Stimulated activated CD4-positive, alpha-beta T cell treated with anti-CD3 and anti-CD28 coated beads, Interleukin-12 subunit alpha, Interleukin-12 subunit beta, amount 100 ng/mL, for 4 hours (primary cell): Measurements from ENCODE around the gene CNOT10.
A peak's percentile ranks its signal among the peaks of the same experiment; 100 is the strongest.
"Not testable (repeated sequence)": the region's sequence is repeated elsewhere in the genome, so short reads cannot be mapped to it uniquely, and the experiment has no call there.

ENCODE experiments used
- DNase-seq: peaks from one replicate; pipeline ENCODE4 v3.0.0-alpha.2; 2020

The CNOT10 gene

DNA sequence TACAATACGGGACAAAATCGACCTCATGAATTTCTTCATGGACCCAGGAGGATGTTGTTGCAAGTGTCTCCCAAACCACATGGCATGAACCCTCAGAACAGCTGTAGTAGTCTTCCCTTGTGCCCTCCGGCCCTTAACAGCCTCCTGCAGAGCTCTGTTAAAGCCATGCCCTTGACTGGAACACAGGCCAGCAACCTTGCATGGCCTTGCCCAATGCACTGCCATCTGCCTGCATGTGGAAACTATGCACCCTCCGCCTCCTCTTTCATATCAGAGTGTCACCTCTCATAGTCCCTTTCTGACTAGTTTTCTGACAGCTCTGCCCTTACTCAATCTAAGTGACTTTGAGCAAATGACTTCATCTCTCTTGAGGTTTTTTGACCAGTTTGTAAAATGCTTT, 93.4 kb downstream of the CNOT10 start:
- no peak for DNase-seq

DNA sequence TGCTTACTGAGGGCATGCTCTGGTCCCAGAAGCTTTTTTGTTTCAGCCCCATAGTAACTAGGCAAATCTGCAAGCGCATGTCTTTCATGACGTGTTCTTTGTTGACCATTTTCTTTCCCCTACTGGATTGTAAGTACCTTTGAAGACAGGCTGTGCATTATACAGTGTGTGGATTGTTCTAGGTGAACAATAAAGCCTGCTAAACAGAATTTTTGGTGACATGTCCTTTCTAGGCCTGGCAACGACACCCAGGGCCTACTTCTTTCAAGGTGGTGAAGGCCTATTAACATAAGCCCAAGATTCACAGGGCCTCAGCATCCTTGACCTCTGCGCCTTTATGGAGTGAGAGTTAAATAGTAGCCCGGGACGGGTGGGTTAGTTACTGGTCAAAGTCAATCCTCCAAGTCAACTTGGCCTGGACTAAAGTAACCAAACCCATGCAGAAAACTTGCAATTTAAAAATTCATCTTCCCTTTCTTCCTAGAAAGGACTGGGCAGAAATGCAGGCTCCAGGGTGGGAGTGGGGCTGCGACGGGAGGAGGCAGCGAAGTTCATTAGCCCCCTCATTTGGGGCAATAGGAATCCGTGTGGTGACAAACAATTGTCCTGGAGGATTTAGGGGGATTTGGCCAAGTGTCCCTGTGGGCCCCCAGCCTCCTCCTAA, 95.2 kb downstream of the CNOT10 start:
- DNase-seq = no peak

DNA sequence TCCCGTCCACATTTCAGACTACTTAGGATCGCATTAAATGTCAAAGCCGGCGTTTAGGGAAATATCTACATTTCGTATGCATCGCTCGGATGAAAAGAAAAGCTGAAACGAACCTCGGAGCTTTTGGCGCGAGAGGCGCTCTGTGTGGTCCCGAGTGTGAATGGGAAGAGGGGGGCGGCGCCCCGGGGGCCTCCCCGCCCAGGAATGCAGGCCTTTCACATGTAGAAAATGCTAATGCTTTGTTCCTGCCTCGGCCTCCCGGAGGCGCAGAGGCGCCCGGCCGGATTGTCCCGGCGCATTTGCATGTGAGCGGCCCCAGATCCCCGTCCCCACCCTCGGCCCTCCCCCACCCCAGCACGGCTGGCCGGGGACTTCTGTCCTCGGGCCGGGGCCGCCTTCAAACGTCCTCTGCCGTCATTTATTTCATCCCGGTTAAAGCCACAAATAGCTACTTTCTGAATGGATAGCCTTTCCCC, 95.8 kb downstream of the CNOT10 start:
- peak; percentile 10 for DNase-seq

DNA sequence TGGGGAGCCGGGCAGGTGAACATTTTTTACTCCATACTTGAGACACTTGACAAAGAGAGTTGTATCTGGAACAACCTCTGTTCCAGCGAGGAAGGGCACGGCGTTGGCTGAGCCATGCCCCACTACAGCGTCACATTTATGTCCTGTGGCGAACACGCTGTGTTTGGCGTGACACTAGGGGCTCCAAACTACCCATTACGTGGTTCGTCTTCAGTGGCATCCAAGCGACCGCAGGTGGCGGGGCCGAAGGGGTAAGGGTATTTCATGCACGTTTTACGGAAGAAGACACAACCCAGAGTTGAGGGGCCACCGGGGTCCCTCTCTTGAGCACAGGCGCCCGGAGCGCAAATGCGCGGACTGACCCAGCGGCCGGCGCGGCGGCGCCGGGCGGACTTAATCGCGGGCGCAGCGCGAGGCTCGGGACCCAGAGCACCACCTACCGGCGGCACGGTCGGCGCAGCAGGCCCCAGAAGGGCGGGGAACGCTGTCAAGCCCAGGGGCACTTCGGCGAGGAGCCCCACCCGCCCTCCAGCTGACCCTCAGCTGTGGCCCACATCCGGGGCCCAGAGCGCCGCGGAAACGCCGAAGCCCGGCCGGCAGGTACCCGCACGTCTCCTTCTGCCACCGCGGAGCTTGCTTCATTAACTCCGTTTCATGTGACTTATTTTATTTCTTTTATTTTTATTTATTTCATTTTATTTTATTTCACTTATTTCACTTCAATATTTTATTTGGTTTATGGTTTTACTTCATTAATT, 96.4 kb downstream of the CNOT10 start:
- DNase-seq = peak; percentile 71

DNA sequence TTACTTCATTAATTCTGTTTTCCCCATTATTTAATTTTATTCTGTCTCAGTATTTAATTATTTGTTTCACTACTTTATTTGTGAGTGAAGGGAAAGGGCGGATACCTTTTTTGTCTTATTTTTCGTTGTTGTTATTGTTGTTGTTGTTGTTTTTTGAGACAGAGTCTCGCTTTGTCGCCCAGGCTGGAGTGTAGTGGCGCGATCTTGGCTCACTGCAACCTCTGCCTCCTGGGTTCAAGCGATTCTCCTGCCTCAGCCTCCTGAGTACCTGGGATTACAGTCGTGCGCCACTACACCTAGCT, 96.9 kb downstream of the CNOT10 start:
- DNase-seq = not testable (repeated sequence)

DNA sequence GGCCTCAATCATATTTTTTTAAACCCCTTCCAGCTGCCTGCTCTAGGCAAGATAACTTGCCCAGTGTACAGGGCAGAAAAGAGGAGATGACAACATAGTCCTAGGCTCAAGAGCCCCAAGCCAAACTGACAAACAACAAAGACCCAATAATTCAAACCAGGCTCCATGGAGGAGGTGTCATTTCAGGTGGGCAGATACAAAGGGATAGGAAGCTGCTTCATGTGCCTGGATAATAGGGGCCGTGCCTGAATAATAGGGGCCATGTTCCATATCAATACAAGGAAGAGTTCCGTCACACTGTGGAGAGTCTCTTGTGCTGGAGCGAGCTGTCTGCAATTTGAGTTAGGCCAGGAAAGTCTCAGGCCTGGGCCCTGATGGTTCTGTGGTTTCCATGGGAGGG, 97.4 kb downstream of the CNOT10 start:
- no peak for DNase-seq

DNA sequence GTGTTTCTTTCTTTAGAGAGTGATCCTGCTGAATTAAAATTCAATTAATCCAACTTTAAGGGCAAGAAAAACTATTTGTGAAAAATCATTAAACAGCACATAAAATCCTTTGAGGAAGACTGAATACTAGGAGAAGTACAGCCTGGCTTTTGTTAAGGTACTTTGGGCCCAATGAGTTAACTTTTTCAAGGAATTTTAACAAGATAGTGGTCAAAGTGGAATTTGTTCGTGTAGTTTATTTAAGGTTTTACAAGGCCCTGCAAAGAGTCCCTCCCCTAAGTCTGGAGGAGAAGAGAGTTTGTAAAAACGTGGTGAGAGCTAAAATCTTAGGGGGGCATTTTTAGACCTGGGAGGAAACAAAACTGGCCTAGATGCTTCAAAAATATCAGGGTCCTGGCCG, 106.8 kb downstream of the CNOT10 start:
- DNase-seq = no peak

DNA sequence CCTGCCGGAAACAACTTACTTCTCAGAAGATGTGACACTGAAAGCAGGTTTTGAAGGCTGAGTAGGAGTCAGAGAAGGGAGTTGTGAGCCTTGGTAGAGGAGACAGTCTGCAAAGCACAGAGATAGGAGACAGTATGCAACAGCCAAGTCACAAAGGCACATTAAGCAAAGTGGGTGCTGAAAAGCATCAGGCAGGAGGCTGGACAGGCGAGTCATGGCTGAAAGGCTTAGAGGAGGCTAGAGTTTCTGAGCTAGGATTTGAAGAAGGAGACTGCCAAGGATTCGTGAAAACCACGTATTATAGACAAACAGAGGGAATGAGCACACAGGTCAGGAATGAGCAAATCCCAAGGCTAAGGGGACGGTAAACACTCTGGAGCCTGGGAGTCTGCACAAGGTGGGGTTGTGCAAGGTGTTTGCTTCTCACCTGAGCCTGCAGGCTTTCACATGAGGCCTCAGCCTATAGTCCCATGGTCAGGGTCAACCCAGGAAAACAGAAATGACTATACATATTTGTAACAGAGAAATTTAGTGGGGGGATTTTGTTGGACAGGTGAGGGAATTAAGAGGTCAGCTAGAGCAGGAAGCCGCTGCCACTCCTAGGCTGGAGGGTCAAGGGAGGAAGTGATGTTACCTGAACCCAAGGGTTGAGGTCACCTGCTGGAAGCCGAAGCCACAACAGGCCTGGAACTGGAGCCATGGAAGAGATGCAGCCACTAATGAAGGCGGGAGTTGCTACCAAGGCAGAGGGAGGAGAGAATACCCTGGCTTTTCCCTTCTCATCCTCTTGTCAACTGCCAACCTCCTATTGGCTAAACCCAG, 109.7 kb downstream of the CNOT10 start:
- DNase-seq = no peak

DNA sequence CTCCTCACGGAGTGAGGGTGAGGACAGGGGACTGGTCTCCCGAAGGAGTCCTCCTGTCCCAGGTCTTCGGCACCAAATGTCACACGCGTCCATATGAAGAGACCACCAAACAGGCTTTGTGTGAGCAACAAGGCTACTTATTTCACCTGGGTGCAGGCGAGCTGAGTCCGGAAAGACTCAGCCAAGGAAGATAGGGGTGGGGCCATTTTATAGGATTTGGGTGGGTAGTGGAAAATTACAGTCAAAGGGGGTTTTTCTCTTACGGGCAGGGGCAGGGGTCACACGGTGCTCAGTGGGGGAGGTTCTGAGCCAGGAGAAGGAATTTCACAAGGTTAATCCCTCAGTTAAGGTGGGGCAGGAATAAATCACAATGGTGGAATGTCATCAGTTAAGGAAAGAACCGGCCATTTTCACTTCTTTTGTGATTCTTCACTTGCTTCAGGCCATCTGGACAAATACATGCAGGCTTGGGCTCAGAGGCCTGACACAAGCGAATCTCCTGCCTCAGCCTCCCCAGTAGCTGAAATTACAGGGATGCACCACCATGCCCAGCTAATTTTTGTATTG, 111.5 kb downstream of the CNOT10 start:
- not testable (repeated sequence) for DNase-seq

DNA sequence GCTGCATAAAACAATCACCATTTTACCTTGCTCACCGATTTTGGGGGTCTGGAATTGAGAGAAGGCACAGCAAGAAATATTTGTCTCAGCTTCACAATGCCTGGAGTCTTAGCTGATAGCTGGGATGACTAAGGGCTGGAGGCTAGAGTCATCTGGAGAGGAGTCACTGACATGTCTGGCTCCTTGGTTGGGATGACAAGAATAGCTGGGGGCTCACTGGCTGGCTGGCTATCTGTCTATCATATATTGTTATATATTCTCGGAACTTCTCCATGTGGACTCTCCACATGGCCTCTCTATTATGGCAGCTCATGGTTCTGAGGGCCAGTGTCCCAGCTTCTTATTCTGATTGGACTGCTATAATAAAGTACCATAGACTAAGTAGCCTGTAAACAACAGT, 112.8 kb downstream of the CNOT10 start:
- no peak for DNase-seq

DNA sequence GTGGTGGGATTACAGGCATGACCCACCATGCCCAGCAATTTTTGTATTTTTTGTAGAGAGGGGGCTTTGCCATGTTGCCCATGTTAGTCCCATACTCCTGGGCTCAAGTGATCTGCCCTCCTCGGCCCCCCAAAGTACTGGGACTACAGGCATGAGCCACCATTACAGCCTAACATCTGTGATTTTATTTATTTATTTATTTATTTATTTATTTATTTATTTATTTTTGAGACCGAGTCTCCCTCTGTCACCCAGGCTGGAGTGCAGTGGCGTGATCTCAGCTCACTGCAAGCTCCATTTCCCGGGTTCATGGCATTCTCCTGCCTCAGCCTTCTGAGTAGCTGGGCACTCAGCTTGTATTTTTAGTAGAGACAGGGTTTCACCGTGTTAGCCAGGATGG, 116.5 kb downstream of the CNOT10 start:
- DNase-seq = not testable (repeated sequence)

DNA sequence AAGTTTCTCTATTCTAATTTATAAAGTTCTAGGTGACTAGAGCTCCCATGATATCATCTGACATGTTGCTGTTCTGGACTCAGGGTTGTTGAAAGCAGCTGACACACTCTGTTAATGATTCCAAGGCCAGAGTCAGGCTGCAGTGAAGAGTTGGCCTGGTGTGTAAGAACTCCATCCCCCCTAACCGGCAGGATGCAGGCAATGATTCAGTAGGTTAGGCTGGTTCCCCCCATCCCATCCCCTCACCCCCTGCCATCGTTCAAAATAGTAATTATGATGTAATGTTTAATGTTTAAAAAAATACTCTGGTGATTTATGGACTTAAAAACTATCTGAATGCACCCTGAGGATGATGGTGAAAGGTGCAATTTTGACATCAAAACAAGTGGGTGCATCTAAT, 128.2 kb downstream of the CNOT10 start:
- DNase-seq = no peak

DNA sequence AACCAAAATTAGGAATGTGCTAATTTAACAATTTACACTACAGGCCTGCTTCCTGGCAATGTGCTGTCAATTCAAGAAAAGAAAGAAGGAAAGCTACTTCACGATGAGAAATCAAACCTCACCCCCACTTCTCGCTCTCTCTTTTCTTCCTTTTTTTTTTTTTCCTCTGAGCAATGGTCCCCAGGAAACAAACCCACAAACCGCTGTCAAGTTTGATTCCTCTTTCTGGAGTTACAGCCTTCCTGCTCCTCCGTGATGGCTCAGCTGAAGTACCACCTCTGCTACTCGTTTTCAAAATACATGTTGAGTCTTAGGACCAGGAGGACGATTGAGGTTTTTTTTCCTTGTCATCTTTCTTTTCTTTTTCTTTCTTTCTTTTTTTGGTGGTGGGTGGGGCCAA, 129.4 kb downstream of the CNOT10 start:
- DNase-seq = no peak

DNA sequence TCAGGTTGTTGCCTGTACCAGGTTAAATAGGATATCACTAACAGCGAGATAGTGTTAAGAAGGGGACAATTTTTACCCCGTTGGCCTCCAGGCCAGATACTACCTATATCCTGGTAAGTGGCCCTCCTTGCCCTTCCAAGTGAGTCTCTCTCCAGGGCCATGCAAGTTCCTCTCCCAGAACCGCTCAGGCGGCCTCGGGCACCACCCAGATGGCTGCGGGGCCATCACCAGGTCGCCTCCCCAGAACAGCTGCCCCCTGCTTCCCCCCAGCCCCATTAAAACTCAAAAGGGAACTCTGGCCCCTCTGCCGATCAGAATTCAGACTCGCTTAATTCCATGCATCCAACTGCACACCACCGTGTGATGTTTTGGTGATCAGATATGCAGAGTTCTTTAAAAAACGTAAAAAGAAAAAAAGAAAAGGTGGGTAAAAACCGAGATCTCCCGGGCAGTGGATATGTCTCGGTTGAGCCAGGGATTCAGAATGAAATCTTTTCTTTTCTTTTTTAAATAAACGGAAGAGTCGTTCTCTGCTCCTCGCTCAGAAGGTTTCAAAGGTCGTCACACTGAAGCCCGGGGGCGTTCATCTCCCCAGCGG, 131.0 kb downstream of the CNOT10 start:
- DNase-seq = no peak

DNA sequence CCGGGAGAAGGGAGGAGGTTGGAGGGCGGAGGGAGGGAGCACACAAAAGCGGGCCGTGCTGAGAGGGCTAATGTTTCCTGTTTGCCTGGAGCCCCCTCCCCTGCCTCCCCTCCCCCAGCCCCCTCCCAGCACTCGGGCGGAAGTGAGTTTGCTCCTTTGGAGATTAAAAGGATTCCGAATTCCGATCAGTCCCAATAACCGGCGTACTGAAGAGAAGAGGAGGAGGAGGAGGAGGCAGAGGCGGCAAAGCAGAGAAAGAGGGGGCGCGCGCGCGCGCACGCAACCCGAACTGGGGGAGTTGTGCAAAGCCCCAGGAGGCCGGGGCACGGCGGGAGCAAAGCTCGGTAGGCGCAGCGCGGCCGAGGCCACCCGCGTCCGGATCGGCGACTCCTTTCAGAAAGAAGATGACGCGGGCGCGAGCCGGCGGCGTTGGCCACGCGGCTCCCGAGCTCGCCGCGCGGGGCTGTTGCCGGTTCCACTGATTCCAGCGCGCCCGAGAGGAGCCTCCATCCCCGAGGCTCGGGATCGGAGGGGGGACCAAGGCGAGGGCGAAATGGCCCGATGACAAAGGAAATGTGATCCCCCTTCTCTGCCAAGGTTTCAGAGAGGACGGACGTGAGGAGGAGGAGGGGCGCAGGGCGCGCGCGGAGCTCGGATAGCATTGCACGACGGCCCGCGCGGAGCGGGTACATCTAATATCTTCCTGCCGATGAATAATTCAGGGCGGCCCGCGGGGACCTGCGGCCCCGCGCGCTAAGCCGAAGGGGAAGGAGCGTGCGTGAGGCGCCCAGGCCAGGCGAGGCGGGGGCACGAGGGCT, 131.7 kb downstream of the CNOT10 start:
- peak; percentile 16 for DNase-seq

DNA sequence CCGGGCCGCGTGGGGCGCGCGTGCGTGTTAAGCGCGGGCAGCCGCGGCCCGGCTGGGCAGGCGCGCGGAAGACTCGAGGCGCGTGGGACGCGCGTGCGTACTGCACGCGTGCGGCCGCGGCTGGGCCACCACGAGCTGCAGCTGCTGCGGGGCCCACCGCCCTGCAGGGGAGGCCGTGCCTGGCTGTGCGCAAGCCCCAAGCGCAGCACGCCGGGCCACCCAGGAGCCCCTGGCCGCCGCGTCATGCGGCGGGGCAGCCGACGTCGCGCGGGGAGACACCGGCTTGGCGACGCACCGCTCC, 132.2 kb downstream of the CNOT10 start:
- DNase-seq = peak; percentile 3

DNA sequence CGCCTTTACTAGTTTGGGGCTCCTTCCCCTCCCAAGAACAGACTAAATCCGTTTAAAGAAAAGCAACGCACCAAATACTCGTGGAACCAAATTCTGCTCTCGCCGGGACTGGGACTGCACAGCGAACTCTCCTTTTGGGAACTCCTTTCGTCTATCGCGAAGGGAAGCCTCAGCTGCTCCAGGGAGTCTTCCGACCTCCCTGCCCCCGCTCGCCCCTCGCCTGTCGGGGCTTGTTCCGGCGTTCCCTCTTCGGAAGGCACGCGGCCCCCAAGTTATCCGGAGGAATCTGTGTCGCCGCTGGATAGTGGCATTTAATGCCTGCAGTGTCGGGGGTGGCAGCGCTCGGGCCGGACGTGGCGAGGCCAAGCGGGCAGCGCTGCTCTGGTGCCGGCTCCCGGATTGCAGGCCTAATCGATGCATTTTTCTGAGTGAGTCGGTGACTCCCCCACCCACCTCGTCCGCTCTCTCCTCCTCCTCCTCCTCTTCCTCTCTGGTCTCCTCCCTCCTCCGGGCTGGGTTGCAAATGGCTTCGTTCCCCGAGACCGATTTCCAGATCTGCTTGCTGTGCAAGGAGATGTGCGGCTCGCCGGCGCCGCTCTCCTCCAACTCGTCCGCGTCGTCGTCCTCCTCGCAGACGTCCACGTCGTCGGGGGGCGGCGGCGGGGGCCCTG, 132.7 kb downstream of the CNOT10 start, which contains the start of gene TRIM71:
TRIM71 (plus strand) TSS at position 440 of the 671 bp plus-strand sequence; CDS start at position 524, 84 bp downstream.
- DNase-seq = peak; percentile 12

DNA sequence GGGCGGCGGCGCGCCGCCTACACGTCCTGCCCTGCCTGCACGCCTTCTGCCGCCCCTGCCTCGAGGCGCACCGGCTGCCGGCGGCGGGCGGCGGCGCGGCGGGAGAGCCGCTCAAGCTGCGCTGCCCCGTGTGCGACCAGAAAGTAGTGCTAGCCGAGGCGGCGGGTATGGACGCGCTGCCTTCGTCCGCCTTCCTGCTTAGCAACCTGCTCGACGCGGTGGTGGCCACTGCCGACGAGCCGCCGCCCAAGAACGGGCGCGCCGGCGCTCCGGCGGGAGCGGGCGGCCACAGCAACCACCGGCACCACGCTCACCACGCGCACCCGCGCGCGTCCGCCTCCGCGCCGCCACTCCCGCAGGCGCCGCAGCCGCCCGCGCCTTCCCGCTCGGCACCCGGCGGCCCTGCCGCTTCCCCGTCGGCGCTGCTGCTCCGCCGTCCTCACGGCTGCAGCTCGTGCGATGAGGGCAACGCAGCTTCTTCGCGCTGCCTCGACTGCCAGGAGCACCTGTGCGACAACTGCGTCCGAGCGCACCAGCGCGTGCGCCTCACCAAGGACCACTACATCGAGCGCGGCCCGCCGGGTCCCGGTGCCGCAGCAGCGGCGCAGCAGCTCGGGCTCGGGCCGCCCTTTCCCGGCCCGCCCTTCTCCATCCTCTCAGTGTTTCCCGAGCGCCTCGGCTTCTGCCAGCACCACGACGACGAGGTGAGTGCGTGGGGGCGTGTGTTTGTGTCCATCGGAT, 133.4 kb downstream of the CNOT10 start:
- DNase-seq = peak; percentile 4

DNA sequence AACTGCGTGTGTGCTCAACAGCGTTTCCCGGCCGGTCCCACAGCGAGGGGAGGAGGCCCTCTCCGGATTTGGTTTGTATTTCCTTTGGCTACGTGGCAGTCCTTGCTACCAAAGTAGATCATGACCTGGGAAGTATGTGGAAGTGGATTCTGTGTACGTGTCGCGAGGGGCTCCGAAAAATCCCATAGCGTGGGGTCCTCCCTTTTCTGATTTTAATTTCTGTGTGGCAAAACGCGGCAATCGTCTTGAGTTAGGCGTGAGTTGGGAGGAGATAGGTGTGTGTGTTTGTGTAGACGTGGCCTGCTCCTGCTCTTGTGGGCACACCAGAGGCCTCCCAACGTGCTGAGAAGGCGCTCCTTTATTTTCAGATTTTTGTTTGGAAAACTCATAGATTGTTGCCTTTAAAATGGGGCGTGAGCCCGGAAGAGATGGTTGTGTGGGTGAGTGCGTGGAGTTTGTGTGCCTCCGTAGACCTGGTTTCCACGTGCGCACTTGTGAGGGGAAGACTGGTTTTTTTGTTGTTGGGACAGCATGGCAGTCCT, 134.1 kb downstream of the CNOT10 start:
- no peak for DNase-seq

DNA sequence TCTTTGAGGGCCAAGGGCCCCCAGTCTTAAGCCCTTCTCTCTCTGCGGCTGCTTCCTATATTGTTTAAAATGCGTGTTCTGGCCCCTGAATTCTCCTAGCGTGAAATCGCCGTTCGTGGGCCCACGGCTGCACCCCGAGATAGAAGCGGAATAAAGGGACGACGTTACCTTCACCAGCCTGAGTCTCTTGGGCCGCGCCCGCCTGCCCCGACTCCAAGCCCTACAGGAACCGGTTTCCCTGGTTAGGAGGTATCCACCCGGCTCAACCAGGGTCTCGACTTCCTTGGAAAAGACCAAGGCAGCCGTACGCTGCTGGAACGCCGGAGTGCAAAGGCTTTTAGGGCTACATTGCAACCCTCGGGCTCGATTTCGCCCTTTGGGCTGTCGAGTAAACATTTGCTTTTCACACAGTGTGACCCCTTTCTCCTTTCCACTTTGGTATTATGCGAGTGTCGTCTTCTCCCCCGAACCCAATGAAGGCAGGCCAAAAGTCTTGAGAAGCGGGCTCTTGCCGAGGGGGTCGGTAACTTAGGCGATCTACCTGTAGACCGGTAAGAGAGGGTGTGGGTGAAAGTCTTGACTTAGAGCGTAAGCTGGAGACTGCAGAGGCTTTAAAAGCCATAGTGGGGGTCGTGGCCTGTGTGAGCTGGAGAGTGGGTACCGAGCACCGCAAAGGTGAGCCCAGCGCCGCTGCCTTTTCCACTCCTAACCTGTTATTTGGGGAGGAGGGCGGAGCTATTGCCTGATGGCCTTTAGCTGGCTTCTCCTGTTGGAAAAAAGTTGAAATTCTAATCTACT, 134.8 kb downstream of the CNOT10 start:
- DNase-seq = no peak
